Upper lobe of right lung (tissue), 1 donor: Measurements from ENCODE around the gene HSPA1A. TPM values are rescaled to one million over a fixed set of nuclear protein-coding genes. Genes with fewer than 3 reads are reported as not detected.
A peak's percentile ranks its signal among the peaks of the same experiment; 100 is the strongest.
"Not testable (repeated sequence)": the region's sequence is repeated elsewhere in the genome, so short reads cannot be mapped to it uniquely, and the experiment has no call there.

Experiments used
- ATAC-seq: fragments of 200-7000 bp; cut with Tn5 transposase; one replicate; pipeline ENCODE4 v1.9.1; 2020; ENCODE audit warnings: mild to moderate bottlenecking, moderate library complexity
- DNase-seq: peaks from one replicate; pipeline ENCODE4 v3.0.0-alpha.2; 2020
- H3K27ac ChIP-seq: fragments of 200-600 bp; one replicate; pipeline ENCODE4 v1.8.0; 2022
- H3K27me3 ChIP-seq: fragments of 200-600 bp; one replicate; pipeline ENCODE4 v1.8.0; 2022; ENCODE audit warnings: mild to moderate bottlenecking
- H3K36me3 ChIP-seq: fragments of 200-600 bp; one replicate; pipeline ENCODE4 v1.8.0; 2022
- H3K4me1 ChIP-seq: fragments of 200-600 bp; one replicate; pipeline ENCODE4 v1.8.0; 2022
- H3K4me3 ChIP-seq: fragments of 200-600 bp; one replicate; pipeline ENCODE4 v1.8.0; 2022; ENCODE audit warnings: mild to moderate bottlenecking
- H3K9me3 ChIP-seq: fragments of 200-600 bp; one replicate; pipeline ENCODE4 v1.8.0; 2022
- CTCF ChIP-seq: fragments of 200-600 bp; IDR thresholded peaks from one replicate; pipeline ENCODE4 v1.8.0; 2022; ENCODE audit warnings: antibody characterized with exemption
- intact Hi-C: fragments of 100-400 bp; cut with DNase I; formaldehyde crosslinking; loops from one replicate; pipeline ENCODE4 v1.11.0; 2022
- total RNA-seq: library from RNA; stranded (reverse); fragmentation: NEBNext Ultra II Directional; extraction: Animal tissue kit (Norgen Biotek cat#: 25700); gene quantifications from one replicate; pipeline ENCODE4 v1.2.1, GENCODE V29; 2021
- donor health status: DM: no; HTN: yes; CAD: no; lungs with severe emphysema.

The HSPA1A gene
- total RNA-seq, 1 donor from 2014 or later: 150 TPM

DNA sequence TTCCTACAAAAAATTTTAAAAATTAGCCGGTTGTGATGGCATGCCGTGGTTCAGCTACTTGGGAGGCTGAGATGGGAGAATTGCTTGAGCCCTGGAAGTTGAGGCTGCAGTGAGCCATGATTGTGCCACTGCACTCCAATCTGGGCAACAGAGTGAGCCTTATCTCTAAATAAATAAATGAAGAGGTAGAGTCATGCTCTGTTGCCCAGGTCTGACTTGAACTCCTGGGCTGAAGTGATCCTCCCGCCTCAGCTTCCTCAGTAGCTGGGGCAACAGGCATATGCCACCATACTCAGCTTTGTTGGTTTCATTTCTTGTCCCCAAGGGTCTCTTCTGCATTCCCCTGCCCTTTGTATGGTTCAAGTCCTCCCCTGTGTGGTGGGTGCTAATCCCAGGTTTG, 29.2 kb downstream of the HSPA1A start:
- Histone ChIP-seq H3K36me3 (peaks cover 17% of the 10 kb centered on the region), H3K27me3 (no peaks in the 10 kb centered on the region), H3K4me3 (no peak overlapping the region), H3K9me3 (no peaks in the 10 kb centered on the region), H3K4me1 (no peaks in the 10 kb centered on the region), H3K27ac (no peak overlapping the region)
- intact Hi-C loops: no loop called here
- ATAC-seq: peak; percentile 40
- no peak for TF ChIP-seq CTCF
- DNase-seq: no peak

GRCh38 chr6:31847276-31847978, 32.1 kb downstream of the HSPA1A start:
- ATAC-seq (no peak), DNase-seq (no peak)
- Histone ChIP-seq H3K4me1 (no peaks in the 10 kb centered on the region), H3K27me3 (no peaks in the 10 kb centered on the region), H3K27ac (no peak overlapping the region), H3K36me3 (no peaks in the 10 kb centered on the region), H3K4me3 (no peak overlapping the region), H3K9me3 (no peaks in the 10 kb centered on the region)
- TF ChIP-seq CTCF: no peak
- intact Hi-C loops: no loop called here

- H3K4me1 ChIP-seq: no peaks in the 10 kb centered on the region
- no peaks in the 10 kb centered on the region for H3K27me3 ChIP-seq
- H3K9me3 ChIP-seq: no peaks in the 10 kb centered on the region
- DNase-seq: no peak
- TF ChIP-seq CTCF: no peak
- H3K36me3 ChIP-seq: no peaks in the 10 kb centered on the region
- no peak overlapping the region for H3K27ac ChIP-seq
- no peak overlapping the region for H3K4me3 ChIP-seq
- no peak for ATAC-seq
- intact Hi-C loops: no loop called here
These were observed 35.6 kb downstream of the HSPA1A start for GRCh38 chr6:31850765-31851484.

GRCh38 chr6:31851485-31851832, 36.1 kb downstream of the HSPA1A start:
- intact Hi-C loops: no loop called here
- no peaks in the 10 kb centered on the region for H3K4me1 ChIP-seq
- no peaks in the 10 kb centered on the region for H3K9me3 ChIP-seq
- ATAC-seq: no peak
- no peak overlapping the region for H3K4me3 ChIP-seq
- no peak overlapping the region for H3K27ac ChIP-seq
- H3K27me3 ChIP-seq: no peaks in the 10 kb centered on the region
- no peak for TF ChIP-seq CTCF
- H3K36me3 ChIP-seq: no peaks in the 10 kb centered on the region
- DNase-seq: no peak

DNA sequence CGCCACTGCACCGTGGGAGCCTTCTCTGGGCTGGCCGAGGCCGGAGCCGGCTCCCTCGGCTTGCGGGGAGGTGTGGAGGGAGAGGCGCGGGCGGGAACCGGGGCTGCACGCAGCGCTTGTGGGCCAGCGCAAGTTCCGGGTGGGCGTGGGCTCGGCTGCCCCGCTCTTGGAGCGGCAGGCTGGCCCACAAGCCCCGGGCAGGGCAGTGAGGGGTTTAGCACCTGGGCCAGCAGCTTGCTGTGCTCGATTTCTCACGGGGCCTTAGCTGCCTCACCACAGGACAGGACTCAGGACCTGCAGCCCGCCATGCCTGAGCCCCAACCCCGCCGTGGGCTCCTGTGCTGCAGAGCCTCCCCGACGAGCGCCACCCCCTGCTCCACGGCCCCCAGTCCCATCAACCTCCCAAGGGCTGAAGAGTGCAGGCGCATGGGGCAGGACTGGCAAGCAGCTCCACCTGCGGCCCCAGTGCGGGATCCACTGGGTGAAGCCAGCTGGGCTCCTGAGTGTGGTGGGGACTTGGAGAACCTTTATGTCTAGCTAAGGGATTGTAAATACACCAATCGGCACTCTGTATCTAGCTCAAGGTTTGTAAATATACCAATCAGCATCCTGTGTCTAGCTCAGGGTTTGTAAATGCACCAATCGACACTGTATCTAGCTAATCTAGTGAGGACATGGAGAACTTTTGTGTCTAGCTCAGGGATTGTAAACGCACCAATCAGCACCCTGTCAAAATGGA, 36.8 kb downstream of the HSPA1A start:
- H3K27me3 ChIP-seq, ATAC-seq, H3K27ac ChIP-seq, H3K4me3 ChIP-seq, DNase-seq, intact Hi-C loops, H3K36me3 ChIP-seq, H3K9me3 ChIP-seq, H3K4me1 ChIP-seq: not testable (repeated sequence)

DNA sequence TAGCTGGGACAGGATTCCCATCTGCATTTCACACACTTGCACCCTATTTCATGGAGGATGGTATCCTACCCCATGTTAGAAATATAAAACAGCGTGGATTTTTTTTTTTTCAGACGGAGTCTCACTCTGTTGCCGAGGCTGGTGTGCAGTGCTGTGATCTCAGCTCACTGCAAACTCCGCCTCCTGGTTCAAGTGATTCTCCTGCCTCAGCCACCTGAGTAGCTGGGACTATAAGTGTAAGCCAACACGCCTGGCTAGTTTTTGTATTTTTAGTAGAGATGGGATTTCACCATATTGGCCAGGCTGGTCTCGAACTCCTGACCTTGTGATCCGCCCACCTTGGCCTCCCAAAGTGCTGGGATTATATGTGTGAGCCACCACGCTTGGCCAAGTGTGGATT, 42.4 kb downstream of the HSPA1A start:
- DNase-seq, H3K9me3 ChIP-seq, intact Hi-C loops, H3K27ac ChIP-seq, H3K4me1 ChIP-seq, ATAC-seq, H3K4me3 ChIP-seq, H3K27me3 ChIP-seq: not testable (repeated sequence)
- H3K36me3 ChIP-seq: peaks cover 45% of the 10 kb centered on the region
